GM08714 (cell line): ENCODE results near the gene NT5E.

Source experiments
- H3K4me3 ChIP-seq: fragments of 200-500 bp; sonication (Bioruptor generic); 2 replicates; pipeline ENCODE4 v1.5.1; 2014; ENCODE audit warnings: mild to moderate bottlenecking, low read length, inconsistent platforms
- ZNF274 ChIP-seq: IDR thresholded peaks from 2 replicates; pipeline ENCODE4 v1.6.1; 2012; ENCODE audit warnings: mild to moderate bottlenecking, low read depth, low read length

NT5E gene

DNA sequence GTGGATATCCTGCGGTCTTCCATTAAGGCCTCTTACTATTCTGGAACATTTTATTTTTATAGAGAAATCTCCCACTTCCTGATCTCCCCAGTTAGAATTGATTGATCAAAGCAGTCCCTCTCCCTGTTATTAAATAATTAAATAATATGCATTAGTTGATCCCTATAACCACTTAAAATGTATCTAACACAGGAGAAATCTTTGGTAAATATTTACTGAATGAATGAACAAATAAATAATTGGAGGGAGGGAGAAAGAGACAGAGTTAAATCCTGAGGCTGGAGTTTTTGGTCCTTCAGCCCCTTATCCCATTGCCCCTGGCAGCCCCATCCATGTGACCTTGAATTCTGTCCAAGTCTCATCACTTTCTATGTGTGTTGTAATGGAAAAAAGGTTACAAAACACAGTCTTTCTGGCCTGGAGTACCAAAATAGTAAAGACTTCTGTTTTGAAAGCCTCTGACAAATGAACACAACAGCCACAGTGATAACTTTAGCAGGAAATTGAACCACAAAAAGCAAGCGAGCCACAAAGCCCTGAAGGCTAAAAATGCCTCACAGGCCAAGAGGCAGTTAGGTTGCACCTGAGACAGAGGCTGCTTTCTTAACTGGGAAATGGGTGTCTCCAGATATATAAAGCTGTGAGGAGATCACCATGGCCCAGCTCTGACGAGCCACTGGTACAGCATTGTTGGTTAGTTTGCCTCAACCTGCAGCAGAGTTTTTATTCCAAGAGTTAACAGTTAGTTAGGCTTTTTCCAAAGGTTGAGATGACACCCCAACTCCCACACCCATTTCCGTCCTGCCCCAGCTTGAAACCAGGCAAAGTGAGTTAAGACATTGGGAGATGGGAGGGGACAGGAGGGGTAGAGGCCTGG, 11.3 kb downstream of the NT5E start:
- H3K4me3 ChIP-seq = peak overlapping the region; percentile 40; the same call in 1 of the 2 replicates
- TF ChIP-seq ZNF274 = no peak

DNA sequence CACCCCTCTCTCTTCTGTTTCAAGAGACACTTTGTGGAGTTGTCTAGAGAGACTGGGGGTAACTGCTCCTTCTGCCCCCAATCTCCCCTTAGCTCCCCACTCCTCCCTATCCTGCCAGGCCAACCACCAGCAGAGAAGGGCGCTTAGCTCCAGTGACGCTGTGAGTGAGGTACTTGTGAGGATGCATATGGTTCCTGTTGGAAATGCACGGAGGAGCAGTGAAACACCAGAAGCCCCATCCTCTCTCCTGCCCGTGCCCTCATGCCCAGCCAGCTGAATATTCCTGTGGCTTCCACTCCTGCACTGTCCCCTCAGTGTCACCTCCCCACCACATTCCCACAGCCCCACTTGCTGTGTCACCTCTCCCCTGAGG, 11.9 kb downstream of the NT5E start:
- TF ChIP-seq ZNF274 = no peak
- H3K4me3 ChIP-seq = peak overlapping the region; percentile 40; the same call in 1 of the 2 replicates

DNA sequence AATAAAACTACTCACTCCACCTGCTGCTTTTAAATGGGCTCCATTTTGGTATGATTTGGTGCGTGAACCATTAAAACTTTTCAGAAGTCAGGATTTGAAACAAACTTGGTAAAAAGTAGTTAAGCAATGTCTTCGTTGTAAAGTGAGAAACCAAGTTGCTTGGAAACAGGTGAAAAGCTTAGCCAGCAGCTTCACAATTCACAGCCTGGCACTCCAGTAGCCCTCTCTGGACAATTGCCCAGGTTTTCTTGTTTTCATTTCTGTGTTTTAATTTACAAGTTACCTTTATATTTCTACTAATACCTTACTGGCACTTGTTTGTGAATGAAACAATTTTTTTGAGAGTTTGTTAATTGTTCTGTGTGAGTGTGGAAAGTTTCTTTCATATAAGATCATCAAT, 12.8 kb downstream of the NT5E start:
- no peak overlapping the region for H3K4me3 ChIP-seq
- TF ChIP-seq ZNF274 = no peak

DNA sequence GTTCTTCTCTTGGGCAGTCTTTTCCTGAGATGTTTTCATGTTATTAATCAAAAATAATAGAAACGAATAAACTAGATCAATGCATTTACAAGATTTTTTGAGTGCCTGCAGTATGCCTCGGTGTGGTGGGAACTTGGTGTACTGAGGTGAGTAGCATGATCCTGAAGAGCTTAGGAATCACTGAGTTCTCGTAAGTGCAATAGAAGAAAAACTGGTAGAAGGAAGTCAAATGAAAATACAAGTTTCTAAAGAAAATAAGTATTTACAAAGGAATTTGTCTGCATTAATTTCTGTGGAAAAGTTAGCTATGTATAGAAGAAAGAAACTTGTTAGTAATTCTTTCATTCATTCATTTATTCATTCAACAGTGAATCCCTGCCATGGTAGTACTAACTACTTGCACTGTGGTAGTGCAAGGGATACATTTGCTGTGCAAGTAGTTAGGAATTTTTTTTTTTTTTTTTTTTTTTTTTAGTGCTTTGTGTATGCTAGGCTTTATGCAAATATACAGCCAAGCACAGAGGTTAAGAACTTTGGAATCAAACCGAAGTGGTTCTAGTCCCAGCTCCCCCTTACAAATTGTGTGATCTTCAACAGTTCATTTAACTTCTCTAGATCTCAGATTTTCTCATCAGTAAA, 13.9 kb downstream of the NT5E start:
- TF ChIP-seq ZNF274 = no peak
- no peak overlapping the region for H3K4me3 ChIP-seq

DNA sequence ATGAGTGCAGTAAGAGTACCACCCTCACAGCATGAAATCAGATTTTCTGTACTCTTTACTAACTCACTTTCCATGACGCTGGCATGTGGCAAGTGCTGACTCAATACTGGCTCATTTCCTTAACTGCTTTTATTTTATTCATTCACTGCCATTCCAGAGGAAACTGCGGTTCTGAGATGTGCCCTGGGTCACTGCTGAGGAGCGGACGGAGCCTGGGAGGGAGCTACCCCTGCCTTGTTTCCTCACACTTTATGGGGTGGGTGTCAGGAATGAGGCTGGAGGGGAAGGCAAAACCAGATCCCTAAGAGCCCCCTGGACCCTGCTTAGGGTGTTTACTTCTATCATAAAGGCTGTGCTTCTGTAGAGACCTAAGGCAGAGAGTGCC, 14.4 kb downstream of the NT5E start:
- no peak overlapping the region for H3K4me3 ChIP-seq
- no peak for TF ChIP-seq ZNF274

DNA sequence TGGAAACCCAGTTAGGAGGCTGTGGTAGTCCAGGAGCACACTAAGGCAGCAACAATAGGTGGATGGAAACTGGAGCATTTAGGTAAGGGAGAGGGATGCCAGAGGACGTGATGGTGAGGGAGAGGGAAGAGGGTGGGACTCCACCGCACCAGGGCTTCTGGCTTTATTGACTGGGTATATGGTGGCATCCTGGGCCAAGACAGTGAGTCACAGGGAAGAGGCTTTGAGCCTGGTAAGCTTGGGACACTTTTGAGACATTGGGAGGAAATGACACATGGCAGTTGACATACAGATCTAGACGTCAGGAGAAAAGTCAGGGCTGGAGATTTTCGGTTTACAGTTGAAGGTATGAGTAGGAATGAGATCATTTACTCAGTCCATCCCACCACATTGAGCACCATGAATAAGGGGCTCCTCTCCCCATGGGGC, 14.9 kb downstream of the NT5E start:
- H3K4me3 ChIP-seq = no peak overlapping the region
- no peak for TF ChIP-seq ZNF274

DNA sequence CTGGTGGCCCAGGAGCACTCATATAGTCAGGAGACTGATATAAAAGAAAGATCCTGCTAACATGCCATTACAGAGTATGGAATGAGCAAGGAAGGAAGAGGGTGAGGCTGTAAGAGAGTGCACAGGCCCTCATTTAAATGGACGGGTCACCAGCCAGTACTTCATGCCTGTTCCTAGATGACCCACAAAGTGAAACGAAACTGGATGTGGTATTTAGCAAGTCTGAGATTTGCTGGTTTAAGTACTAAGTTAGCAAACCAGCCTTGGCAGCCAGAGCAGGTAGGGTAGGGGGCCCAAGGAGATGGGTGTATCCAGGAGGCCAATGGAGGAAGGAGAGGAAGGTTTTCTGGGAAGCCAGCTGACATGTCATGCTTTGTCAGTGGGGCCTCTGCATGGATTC, 15.9 kb downstream of the NT5E start:
- no peak for TF ChIP-seq ZNF274
- no peak overlapping the region for H3K4me3 ChIP-seq

DNA sequence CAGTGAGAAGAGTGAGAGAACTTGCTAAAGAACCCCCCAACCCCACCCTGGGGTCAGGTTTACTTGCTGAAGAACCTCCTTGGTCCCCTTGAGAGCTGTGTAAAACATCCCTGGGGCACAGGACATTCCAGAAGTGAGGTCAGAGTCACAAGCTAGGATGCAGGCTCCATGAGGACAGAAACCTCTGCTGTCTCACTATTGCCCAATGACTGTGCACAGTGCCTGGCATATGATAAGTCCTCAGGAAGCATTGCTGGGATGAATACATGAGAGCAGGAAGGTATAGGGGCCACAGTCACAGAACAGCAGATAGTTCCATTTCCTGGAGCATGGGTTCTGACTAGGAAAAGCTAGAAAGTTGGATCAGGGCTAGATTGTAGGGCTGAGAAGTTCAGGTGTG, 18.4 kb downstream of the NT5E start:
- no peak for TF ChIP-seq ZNF274
- no peak overlapping the region for H3K4me3 ChIP-seq

DNA sequence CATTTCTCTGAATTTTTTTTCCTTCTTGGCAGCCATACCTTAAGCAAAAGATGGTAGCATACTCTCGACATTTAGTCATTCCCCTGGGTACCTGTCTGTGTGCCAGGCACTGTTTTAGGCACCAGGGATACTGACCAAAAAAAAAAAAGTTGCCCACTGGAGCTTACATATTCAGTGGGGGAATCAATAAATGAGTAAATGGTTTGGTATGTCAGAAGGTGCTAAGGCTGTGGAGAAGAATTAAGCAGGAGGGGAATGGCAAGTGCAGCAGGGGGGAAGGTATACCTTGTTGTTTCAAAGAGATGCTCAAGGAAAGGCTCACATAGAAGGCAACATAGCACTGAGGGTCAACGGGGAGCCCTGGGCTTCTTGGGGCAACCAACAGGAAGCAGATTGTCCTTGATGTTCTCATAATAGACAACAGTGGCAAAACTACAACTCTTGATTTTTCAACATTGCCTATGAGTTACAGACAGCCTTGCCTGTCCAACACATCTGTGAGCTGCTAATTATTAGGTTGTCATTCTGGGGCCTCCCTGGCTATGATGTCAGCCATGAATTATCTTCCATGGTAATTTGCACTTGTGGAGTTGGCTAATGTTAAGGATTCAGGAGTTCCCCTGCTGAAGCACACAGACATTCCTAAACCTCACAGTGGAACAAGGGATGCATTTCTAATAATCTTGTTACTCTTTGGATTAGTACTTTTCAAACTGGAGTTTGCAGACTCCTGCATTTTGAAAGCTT, 19.6 kb downstream of the NT5E start:
- no peak for TF ChIP-seq ZNF274
- H3K4me3 ChIP-seq = no peak overlapping the region

DNA sequence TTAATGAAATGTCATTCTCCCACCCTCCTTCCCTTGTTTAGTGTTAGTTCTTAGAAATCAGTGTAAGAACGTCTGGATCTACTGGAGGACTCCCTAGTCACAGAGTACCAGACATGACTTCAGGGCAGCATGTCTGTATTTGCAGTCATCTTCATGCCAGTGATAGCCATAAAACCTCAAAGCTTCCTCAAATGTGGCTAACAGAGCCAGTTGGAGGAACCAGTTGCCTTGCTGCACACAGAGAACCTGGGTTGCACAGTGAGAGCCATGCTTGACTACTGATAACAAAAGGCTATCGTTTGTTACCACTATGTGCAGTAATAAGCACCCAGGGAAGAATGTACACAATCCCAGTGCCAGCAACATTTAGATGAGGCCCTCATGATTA, 20.1 kb downstream of the NT5E start:
- no peak overlapping the region for H3K4me3 ChIP-seq
- TF ChIP-seq ZNF274 = no peak

DNA sequence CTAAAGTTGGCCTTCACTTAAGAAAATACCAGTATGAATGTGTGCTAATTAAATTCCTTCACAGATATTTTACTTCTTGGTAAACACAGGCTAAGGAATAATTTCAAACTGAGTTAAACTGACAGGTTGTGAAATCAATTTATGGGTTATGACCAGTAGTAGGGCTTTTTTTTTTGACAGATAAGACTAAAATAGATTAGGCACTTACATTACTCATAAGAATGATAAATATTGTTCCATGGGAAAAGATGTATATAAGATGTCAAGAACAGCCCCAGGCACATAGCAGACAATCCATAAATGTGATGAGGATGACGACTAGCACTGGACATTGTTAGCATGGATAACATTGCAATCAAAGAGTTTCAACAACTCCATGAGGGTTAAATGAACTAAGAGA, 22.9 kb downstream of the NT5E start:
- no peak overlapping the region for H3K4me3 ChIP-seq
- TF ChIP-seq ZNF274 = no peak

DNA sequence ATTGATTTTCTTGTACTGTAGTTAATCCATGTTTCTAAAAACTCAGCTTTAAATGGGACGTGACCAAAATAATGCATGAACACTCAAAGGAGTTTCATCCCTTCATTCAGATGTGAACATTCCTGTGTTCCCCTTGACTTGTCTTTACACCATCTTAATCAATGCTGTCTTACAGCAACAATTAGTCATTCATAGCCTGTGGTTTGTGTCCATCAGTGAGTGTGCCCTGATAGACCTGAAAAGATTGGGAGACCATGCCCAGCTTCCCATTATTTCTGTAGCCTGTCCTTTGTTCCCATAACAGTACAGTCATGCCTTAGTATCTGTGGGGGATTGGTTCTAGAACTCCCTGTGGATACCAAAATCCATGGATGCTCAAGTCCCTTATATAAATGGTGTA, 23.9 kb downstream of the NT5E start:
- no peak for TF ChIP-seq ZNF274
- H3K4me3 ChIP-seq = no peak overlapping the region

DNA sequence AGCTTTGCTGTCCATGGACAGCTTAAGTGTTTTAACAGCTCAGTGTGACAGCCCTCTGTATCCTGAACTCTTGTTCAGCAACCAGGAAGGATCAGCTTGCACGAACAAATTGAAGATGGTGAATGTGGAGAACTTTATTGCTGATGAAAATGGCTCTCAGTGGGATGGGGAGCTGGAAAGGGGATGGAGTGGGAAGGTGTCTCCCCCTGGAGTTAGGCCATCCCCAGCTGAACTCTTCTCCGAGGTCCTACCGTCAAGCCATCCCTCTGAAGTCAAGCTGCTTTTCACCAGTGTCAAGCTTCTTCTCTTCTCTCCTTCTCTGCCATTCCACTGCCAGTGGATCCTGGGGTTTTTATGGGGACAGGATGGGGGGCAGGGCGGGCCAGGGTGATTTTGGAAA, 26.6 kb downstream of the NT5E start:
- no peak for TF ChIP-seq ZNF274

DNA sequence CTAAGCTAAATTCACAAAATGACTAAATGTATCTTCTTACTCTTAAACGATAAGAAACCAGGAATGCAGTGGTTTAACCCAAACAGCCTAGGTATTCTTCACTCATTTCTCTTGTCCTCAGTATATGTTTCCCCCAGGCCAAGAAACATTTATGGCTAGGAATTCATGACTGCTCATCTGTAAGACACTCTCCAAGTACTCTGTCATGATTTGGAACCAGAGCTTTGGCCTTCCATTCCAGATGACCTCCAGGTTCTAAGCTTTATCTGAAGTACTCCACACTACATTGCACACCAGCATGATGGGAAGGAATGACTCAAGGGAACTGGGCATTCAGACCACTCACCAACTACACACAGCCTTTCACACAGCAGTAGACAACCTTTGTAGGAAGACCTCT, 29.3 kb downstream of the NT5E start:
- no peak overlapping the region for H3K4me3 ChIP-seq
- no peak for TF ChIP-seq ZNF274

More for the DNA sequence above, 26.6 kb downstream of the NT5E start:
- no peak overlapping the region for H3K4me3 ChIP-seq
